GM12891 (cell line): Measurements from ENCODE around the gene DIP2B.

ENCODE experiments used
- POLR2A ChIP-seq: IDR thresholded peaks from 2 replicates; pipeline ENCODE4 v1.6.1; 2011; ENCODE audit warnings: low read depth, low read length, control low read depth
- POLR2AphosphoS5 ChIP-seq: IDR thresholded peaks from 2 replicates; pipeline ENCODE4 v1.6.1; 2011; ENCODE audit warnings: low read depth, low read length, control low read depth
- POU2F2 ChIP-seq: IDR thresholded peaks from 2 replicates; pipeline ENCODE4 v1.6.1; 2011; ENCODE audit warnings: low read depth, mild to moderate bottlenecking, control low read depth, low read length, moderate library complexity

- TF ChIP-seq POLR2A (no peak), POLR2AphosphoS5 (no peak), POU2F2 (no peak)
These were observed 133.7 kb downstream of the DIP2B start for GRCh38 chr12:50638482-50638880.
